Neural cell (in vitro differentiated cells): ENCODE data around the gene LRRC9. TPM values are rescaled to one million over a fixed set of nuclear protein-coding genes. Genes with fewer than 3 reads are reported as not detected.
"Not testable (repeated sequence)": the region's sequence is repeated elsewhere in the genome, so short reads cannot be mapped to it uniquely, and the experiment has no call there.

Experiments used
- H2AFZ ChIP-seq: fragments of 200-600, 300-800 bp; sonication (generic), shearing (Covaris generic); 2 replicates; pipeline ENCODE4 v1.6.0; 2014; ENCODE audit warnings: low read depth, mild to moderate bottlenecking, antibody characterized with exemption, low read length, moderate library complexity
- H3F3A ChIP-seq: fragments of 200-600 bp; shearing (Covaris generic); 2 replicates; pipeline ENCODE4 v1.6.1; 2016; ENCODE audit warnings: mild to moderate bottlenecking, moderate library complexity, mixed read lengths, antibody characterized with exemption, low read length; ENCODE audit not compliant: insufficient read depth, poor library complexity, severe bottlenecking
- H3K27ac ChIP-seq: fragments of 200-600, 300-800 bp; sonication (generic), shearing (Covaris generic); 2 replicates; pipeline ENCODE4 v1.5.1; 2014; ENCODE audit warnings: mild to moderate bottlenecking, low read length, moderate library complexity
- H3K27me3 ChIP-seq: fragments of 300-800, 200-600 bp; sonication (generic), shearing (Covaris generic); 2 replicates; pipeline ENCODE4 v1.6.0; 2014; ENCODE audit warnings: mild to moderate bottlenecking, low read depth, low read length, moderate library complexity; ENCODE audit not compliant: insufficient read depth
- H3K36me3 ChIP-seq: fragments of 300-800, 200-600 bp; sonication (generic), shearing (Covaris generic); 2 replicates; pipeline ENCODE4 v1.5.1; 2014; ENCODE audit warnings: mild to moderate bottlenecking, antibody characterized with exemption, low read length, moderate library complexity; ENCODE audit not compliant: insufficient read depth
- H3K4me2 ChIP-seq: fragments of 300-800, 200-600 bp; sonication (generic), shearing (Covaris generic); 2 replicates; pipeline ENCODE4 v1.6.0; 2014; ENCODE audit warnings: mild to moderate bottlenecking, low read length
- H3K4me3 ChIP-seq: fragments of 300-800, 200-600 bp; sonication (generic), shearing (Covaris generic); 2 replicates; pipeline ENCODE4 v1.5.1; 2014; ENCODE audit warnings: mild to moderate bottlenecking, low read length, moderate library complexity
- H3K79me2 ChIP-seq: fragments of 200-600 bp; shearing (Covaris generic); replicated peaks from 2 replicates; pipeline ENCODE4 v1.6.0; 2014; ENCODE audit warnings: mild to moderate bottlenecking, low read length, moderate library complexity; ENCODE audit not compliant: insufficient read depth
- H3K9ac ChIP-seq: fragments of 300-800, 200-600 bp; sonication (generic), shearing (Covaris generic); 2 replicates; pipeline ENCODE4 v1.6.1; 2016; ENCODE audit warnings: mild to moderate bottlenecking, low read length, mixed read lengths
- H3K9me2 ChIP-seq: fragments of 200-600 bp; shearing (Covaris generic); 2 replicates; pipeline ENCODE4 v1.6.1; 2016; ENCODE audit warnings: mild to moderate bottlenecking, low read length, mixed read lengths; ENCODE audit not compliant: insufficient read depth
- H3K9me3 ChIP-seq: fragments of 200-600, 300-800 bp; sonication (generic), shearing (Covaris generic); 2 replicates; pipeline ENCODE4 v1.6.1; 2016; ENCODE audit warnings: mild to moderate bottlenecking, mixed run types, low read length, moderate library complexity, mixed read lengths
- H4K20me1 ChIP-seq: fragments of 200-600 bp; shearing (Covaris generic); 2 replicates; pipeline ENCODE4 v1.6.1; 2016; ENCODE audit warnings: mild to moderate bottlenecking, mixed run types; ENCODE audit not compliant: insufficient read depth
- CTCF ChIP-seq: fragments of 450-650 bp; IDR thresholded peaks from 2 replicates; pipeline ENCODE4 v1.5.1; 2014; ENCODE audit warnings: antibody characterized with exemption, mild to moderate bottlenecking, moderate library complexity; ENCODE audit not compliant: poor library complexity, severe bottlenecking
- EP300 ChIP-seq: fragments of 450-650 bp; conservative IDR thresholded peaks from 2 replicates; pipeline ENCODE4 v1.6.1; 2014; ENCODE audit warnings: antibody characterized with exemption, mild to moderate bottlenecking, moderate library complexity; ENCODE audit not compliant: poor library complexity, severe bottlenecking
- EZH2 ChIP-seq: fragments of 200-600, 300-800 bp; shearing (Covaris generic), sonication (generic); IDR thresholded peaks from 2 replicates; pipeline ENCODE4 v1.6.1; 2014; ENCODE audit warnings: antibody characterized with exemption, low read length, borderline replicate concordance, mild to moderate bottlenecking; ENCODE audit not compliant: insufficient read depth, poor library complexity, severe bottlenecking
- MXI1 ChIP-seq: fragments of 450-650 bp; conservative IDR thresholded peaks from 2 replicates; pipeline ENCODE4 v1.6.1; 2014; ENCODE audit warnings: antibody characterized with exemption, mild to moderate bottlenecking; ENCODE audit not compliant: poor library complexity, severe bottlenecking
- POLR2AphosphoS5 ChIP-seq: IDR thresholded peaks from 2 replicates; pipeline ENCODE4 v1.6.1; 2012
- RAD21 ChIP-seq: fragments of 450-650 bp; conservative IDR thresholded peaks from 2 replicates; pipeline ENCODE4 v1.6.1; 2014; ENCODE audit warnings: antibody characterized with exemption, mild to moderate bottlenecking, moderate library complexity
- REST ChIP-seq: IDR thresholded peaks from 2 replicates; pipeline ENCODE4 v1.6.1; 2012; ENCODE audit warnings: borderline replicate concordance
- TAF1 ChIP-seq: IDR thresholded peaks from 2 replicates; pipeline ENCODE4 v1.6.1; 2012; ENCODE audit warnings: low read depth
- polyA plus RNA-seq: library from polyadenylated mRNA; depleted of rRNA; stranded (reverse); fragments of >200 nt; gene quantifications from 2 replicates; pipeline ENCODE4 v1.2.3, GENCODE V29; 2014

The LRRC9 gene
- polyA plus RNA-seq, 1 donor from 2014 or later, result 1.3 TPM

- no peaks in the 10 kb centered on the region for H3K9me2 ChIP-seq
- H3K79me2 ChIP-seq, result no peaks in the 10 kb centered on the region
- H3F3A ChIP-seq, result no peaks in the 10 kb centered on the region
These were observed 84.0 kb downstream of the LRRC9 start for GRCh38 chr14:60003991-60004390.

GRCh38 chr14:60008042-60008441 lies 88.1 kb downstream of the LRRC9 start:
- H3K4me3 ChIP-seq, result no peak overlapping the region
- H3K9me3 ChIP-seq, result no peaks in the 10 kb centered on the region
- H3K9me2 ChIP-seq, result no peaks in the 10 kb centered on the region
- no peak overlapping the region for H2AFZ ChIP-seq
- no peaks in the 10 kb centered on the region for H4K20me1 ChIP-seq
- H3K79me2 ChIP-seq, result no peaks in the 10 kb centered on the region
- no peak for TF ChIP-seq EZH2
- no peak overlapping the region for H3K9ac ChIP-seq
- H3K36me3 ChIP-seq, result no peaks in the 10 kb centered on the region
- no peaks in the 10 kb centered on the region for H3F3A ChIP-seq
- no peak overlapping the region for H3K4me2 ChIP-seq
- no peaks in the 10 kb centered on the region for H3K27me3 ChIP-seq
- H3K27ac ChIP-seq, result no peak overlapping the region

More at GRCh38 chr14:60003991-60004390, 84.0 kb downstream of the LRRC9 start:
- Histone ChIP-seq H2AFZ (no peak overlapping the region), H3K27me3 (no peaks in the 10 kb centered on the region), H3K36me3 (no peaks in the 10 kb centered on the region), H3K4me3 (no peak overlapping the region), H3K9me3 (no peaks in the 10 kb centered on the region), H3K27ac (no peak overlapping the region), H3K4me2 (no peak overlapping the region), H3K9ac (no peak overlapping the region), H4K20me1 (no peaks in the 10 kb centered on the region)
- TF ChIP-seq EZH2 (no peak), EP300 (no peak)

- not testable (repeated sequence) for H2AFZ ChIP-seq, H3K27me3 ChIP-seq, H4K20me1 ChIP-seq, H3K9me3 ChIP-seq, H3K27ac ChIP-seq, H3F3A ChIP-seq, H3K4me2 ChIP-seq, H3K36me3 ChIP-seq, H3K9me2 ChIP-seq, H3K79me2 ChIP-seq, H3K9ac ChIP-seq, H3K4me3 ChIP-seq
These were observed 90.3 kb downstream of the LRRC9 start for GRCh38 chr14:60010263-60010662.

- Histone ChIP-seq H3K4me3 (no peak overlapping the region), H2AFZ (no peak overlapping the region), H3K36me3 (no peaks in the 10 kb centered on the region), H3F3A (no peaks in the 10 kb centered on the region), H3K4me2 (no peak overlapping the region), H3K27me3 (no peaks in the 10 kb centered on the region), H3K9me2 (no peaks in the 10 kb centered on the region), H3K27ac (no peak overlapping the region), H3K9ac (no peak overlapping the region), H3K9me3 (no peaks in the 10 kb centered on the region), H4K20me1 (no peaks in the 10 kb centered on the region), H3K79me2 (no peaks in the 10 kb centered on the region)
- no peak for TF ChIP-seq POLR2AphosphoS5
- TF ChIP-seq MXI1, result no peak
- no peak for TF ChIP-seq RAD21
- TF ChIP-seq CTCF, result no peak
- no peak for TF ChIP-seq TAF1
- TF ChIP-seq EZH2, result no peak
- TF ChIP-seq EP300, result no peak
- no peak for TF ChIP-seq REST
These were observed 94.5 kb downstream of the LRRC9 start for GRCh38 chr14:60014402-60014801.
